ENCODE results near the gene FKBP11. TPM values are rescaled to one million over a fixed set of nuclear protein-coding genes. Genes with fewer than 3 reads are reported as not detected.

FKBP11 gene
- total and polyA plus RNA-seq, 2 of the 13 experiments (the other 11 are each of a cell fraction or from before 2014, with no cell fraction given) = 15.5 to 19.4 TPM

DNA sequence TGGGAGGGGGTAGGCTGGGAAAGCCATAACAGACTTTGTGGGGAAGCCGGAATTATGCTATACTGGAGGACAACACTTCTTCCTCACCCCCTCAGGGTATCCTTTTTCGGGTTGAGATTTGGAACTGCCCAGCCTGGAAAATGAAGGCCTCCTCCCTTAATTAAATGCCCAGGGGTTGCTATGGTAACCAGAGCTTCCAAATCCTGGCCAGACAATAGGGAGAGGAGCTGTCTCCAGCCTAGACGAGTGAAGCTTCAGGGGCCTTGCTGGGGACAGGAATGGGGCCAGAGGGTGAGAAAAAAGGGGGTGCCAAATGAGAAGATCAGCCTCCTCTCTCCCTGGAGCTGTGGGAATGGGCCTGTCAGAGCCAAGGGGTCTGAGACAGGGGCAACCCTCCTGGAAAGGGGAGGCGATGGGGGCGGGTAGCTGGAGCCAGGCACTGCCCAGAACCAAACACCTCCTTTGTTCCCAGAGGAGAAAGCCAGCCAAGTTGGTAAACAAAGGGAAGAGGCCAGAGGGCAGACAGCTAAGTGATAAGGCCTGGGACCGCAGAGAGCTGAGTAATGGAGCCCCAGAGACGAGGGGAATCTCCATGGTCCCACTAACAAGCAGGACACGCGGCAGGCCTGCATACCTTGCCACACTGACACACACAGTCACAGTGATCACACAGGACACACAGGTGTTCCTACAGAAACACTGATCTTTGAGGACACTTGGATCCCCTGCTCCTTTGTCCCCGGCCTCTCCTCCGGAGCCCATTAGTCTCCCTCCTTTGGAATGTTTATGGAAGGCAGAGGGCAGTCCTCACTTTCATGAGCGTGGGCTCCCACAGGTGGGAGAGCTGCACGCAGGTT, 41.8 kb downstream of the FKBP11 start (continued):
- TF ChIP-seq RXRB (CRISPR knock-in tag; IDR thresholded peaks at IDR 0.05; ENCODE audit: borderline replicate concordance) (0 out of 2 replicates have a peak, but pooled peaks have one; percentile 53), YY1 (IDR thresholded peaks at IDR 0.05; ENCODE audit: insufficient read depth, insufficient replicate concordance, low read depth, low read length) (peak; percentile 19), ZFX (CRISPR knock-in tag; IDR thresholded peaks at IDR 0.05; ENCODE audit: low read depth) (peak; percentile 61), TAF1 (CRISPR knock-in tag; IDR thresholded peaks at IDR 0.05) (no peak), ZNF773 (CRISPR knock-in tag; IDR thresholded peaks at IDR 0.05; ENCODE audit: borderline replicate concordance) (no peak), HIVEP1 (CRISPR knock-in tag; IDR thresholded peaks at IDR 0.05) (no peak), HDAC1 (CRISPR knock-in tag; IDR thresholded peaks at IDR 0.05) (peak; percentile 34; the same call in 1 of the 2 replicates), GABPB1 (CRISPR knock-in tag; IDR thresholded peaks at IDR 0.05) (no peak), NCOA5 (CRISPR knock-in tag; IDR thresholded peaks at IDR 0.05) (no peak), RCOR2 (CRISPR knock-in tag; IDR thresholded peaks at IDR 0.05) (no peak), IRF9 (CRISPR knock-in tag; IDR thresholded peaks at IDR 0.05; ENCODE audit: borderline replicate concordance) (0 out of 2 replicates have a peak, but pooled peaks have one; percentile 63), PHF21A (CRISPR knock-in tag; IDR thresholded peaks at IDR 0.05) (peak; percentile 59; the same call in 1 of the 2 replicates), PHF8 (CRISPR knock-in tag; IDR thresholded peaks at IDR 0.05) (0 out of 2 replicates have a peak, but pooled peaks have one; percentile 18), ZNF652 (CRISPR knock-in tag; IDR thresholded peaks at IDR 0.05; ENCODE audit: borderline replicate concordance, low read depth) (no peak), POGK (CRISPR knock-in tag; conservative IDR thresholded peaks at IDR 0.05) (no peak), DPF2 (CRISPR knock-in tag; IDR thresholded peaks at IDR 0.05; ENCODE audit: borderline replicate concordance, low read depth) (0 out of 2 replicates have a peak, but pooled peaks have one; percentile 18), SOX6 (IDR thresholded peaks at IDR 0.05) (no peak), SOX6 (CRISPR knock-in tag; IDR thresholded peaks at IDR 0.05) (peak; percentile 95), ZBTB8A (CRISPR knock-in tag; IDR thresholded peaks at IDR 0.05; ENCODE audit: borderline replicate concordance, low read depth) (no peak), ZSCAN25 (CRISPR knock-in tag; IDR thresholded peaks at IDR 0.05) (no peak), HMG20A (CRISPR knock-in tag; IDR thresholded peaks at IDR 0.05; ENCODE audit: borderline replicate concordance) (peak; percentile 30; the same call in 1 of the 2 replicates)
- TF ChIP-seq, protein P1, sequence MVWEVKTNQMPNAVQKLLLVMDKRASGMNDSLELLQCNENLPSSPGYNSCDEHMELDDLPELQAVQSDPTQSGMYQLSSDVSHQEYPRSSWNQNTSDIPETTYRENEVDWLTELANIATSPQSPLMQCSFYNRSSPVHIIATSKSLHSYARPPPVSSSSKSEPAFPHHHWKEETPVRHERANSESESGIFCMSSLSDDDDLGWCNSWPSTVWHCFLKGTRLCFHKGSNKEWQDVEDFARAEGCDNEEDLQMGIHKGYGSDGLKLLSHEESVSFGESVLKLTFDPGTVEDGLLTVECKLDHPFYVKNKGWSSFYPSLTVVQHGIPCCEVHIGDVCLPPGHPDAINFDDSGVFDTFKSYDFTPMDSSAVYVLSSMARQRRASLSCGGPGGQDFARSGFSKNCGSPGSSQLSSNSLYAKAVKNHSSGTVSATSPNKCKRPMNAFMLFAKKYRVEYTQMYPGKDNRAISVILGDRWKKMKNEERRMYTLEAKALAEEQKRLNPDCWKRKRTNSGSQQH (CRISPR knock-in tag; IDR thresholded peaks at IDR 0.05; ENCODE audit: low read depth) = no peak
- TF ChIP-seq, protein P2, sequence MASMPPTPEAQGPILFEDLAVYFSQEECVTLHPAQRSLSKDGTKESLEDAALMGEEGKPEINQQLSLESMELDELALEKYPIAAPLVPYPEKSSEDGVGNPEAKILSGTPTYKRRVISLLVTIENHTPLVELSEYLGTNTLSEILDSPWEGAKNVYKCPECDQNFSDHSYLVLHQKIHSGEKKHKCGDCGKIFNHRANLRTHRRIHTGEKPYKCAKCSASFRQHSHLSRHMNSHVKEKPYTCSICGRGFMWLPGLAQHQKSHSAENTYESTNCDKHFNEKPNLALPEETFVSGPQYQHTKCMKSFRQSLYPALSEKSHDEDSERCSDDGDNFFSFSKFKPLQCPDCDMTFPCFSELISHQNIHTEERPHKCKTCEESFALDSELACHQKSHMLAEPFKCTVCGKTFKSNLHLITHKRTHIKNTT (CRISPR knock-in tag; IDR thresholded peaks at IDR 0.05) = no peak
